Measurements from ENCODE around the gene SLC43A3. TPM values are rescaled to one million over a fixed set of nuclear protein-coding genes. Genes with fewer than 3 reads are reported as not detected.
A peak's percentile ranks its signal among the peaks of the same experiment; 100 is the strongest.

The SLC43A3 gene
- total and polyA plus RNA-seq, 9 of the 15 experiments (the other 6 are each of a cell fraction or from before 2014, with no cell fraction given): 63.7 to 281 (median 139) TPM

- Histone ChIP-seq H3K9ac (ENCODE audit: insufficient read depth in 1 of 2, low read depth in 2 of 2, low read length in 2 of 2) (no peak overlapping the region), H3K36me3 (ENCODE audit: control insufficient read depth, insufficient read depth, low read length) (peaks cover 22% of the 10 kb centered on the region), H2AFZ (ENCODE audit: low read depth, low read length) (no peak overlapping the region), H3K9me3 (replicated peaks; ENCODE audit: control insufficient read depth, insufficient read depth, low read depth, low read length) (no peaks in the 10 kb centered on the region), H3K4me2 (ENCODE audit: insufficient read depth, low read length) (peak overlapping the region; percentile 26; the same call in 1 of the 2 replicates), H3K9me1 (ENCODE audit: control insufficient read depth, insufficient read depth, low read length) (no peaks in the 10 kb centered on the region), H4K20me1 (replicated peaks; ENCODE audit: control insufficient read depth, insufficient read depth, low read length) (no peaks in the 10 kb centered on the region), H3K4me1 (replicated peaks in 1 of 2; ENCODE audit: control insufficient read depth in 2 of 2, insufficient read depth in 2 of 2, low read length in 2 of 2) (peaks cover 19 to 32% of the 10 kb centered on the region in 2 experiments; a peak in 4 of 5 replicates), H3K27ac (ENCODE audit: extremely low read depth, low read depth, low read length) (peak overlapping the region; percentile 27; the same call in 1 of the 3 replicates), H3K4me3 (no peak overlapping the region), H3K79me2 (ENCODE audit: control insufficient read depth, insufficient read depth, low read length) (no peaks in the 10 kb centered on the region), H3K27me3 (ENCODE audit: control insufficient read depth in 2 of 2, insufficient read depth in 2 of 2, low read length in 2 of 2) (no peaks in the 10 kb centered on the region; a peak in 1 of 5 replicates)
- in situ Hi-C loops (cut with MboI): no loop called here
- peak; percentile 65 to 80 (median 70) for DNase-seq (ENCODE audit: extremely low read depth in 1 of 4, low spot score in 3 of 4)
- ATAC-seq: peak; percentile 64
- FAIRE-seq: peak; percentile 82
- CTCF ChIA-PET (ENCODE audit: low intra/inter-chr PET ratio): no interaction called here
- POLR2A ChIA-PET: interaction anchor here (1.0 to 2.8 kb wide), 5 partner anchors 9 to 32 kb away, joined by 3 to 18 read pairs (median 5); no protein-coding TSS in a partner anchor
- no TSS peak for BruUV-seq (replicated peaks)
- intact Hi-C loops (cut with micrococcal nuclease): loop anchor here (2.0 kb wide), 2 partner anchors 22 to 44 kb away; no protein-coding TSS in a partner anchor
- WGBS (ENCODE audit: insufficient coverage, low coverage, missing lambda C conversion rate): 13% methylated on average over 6 of the region's 6 CpGs
- TF ChIP-seq NCOA1 (IDR thresholded peaks at IDR 0.05; ENCODE audit: low read depth) (peak; percentile 30; the same call in 1 of the 2 replicates), CTCF (IDR thresholded peaks at IDR 0.05 in 2 of 3, conservative IDR thresholded peaks at IDR 0.05 in 1 of 3; ENCODE audit: insufficient read depth in 2 of 3, low read depth in 1 of 3, low read length in 3 of 3) (peak in 1 of 3 experiments; percentile 48; a peak in 2 of 6 replicates), NR4A1 (CRISPR knock-in tag; IDR thresholded peaks at IDR 0.05) (no peak), NR4A1 (tag; IDR thresholded peaks at IDR 0.05) (0 out of 2 replicates have a peak, but pooled peaks have one; percentile 18), ATF2 (CRISPR knock-in tag; IDR thresholded peaks at IDR 0.05) (0 out of 2 replicates have a peak, but pooled peaks have one; percentile 49), TFAP4 (CRISPR knock-in tag; IDR thresholded peaks at IDR 0.05; ENCODE audit: borderline replicate concordance) (0 out of 2 replicates have a peak, but pooled peaks have one; percentile 3), ZNF696 (CRISPR knock-in tag; conservative IDR thresholded peaks at IDR 0.05) (no peak), TAL1 (IDR thresholded peaks at IDR 0.05) (peak; percentile 90), KHSRP (IDR thresholded peaks at IDR 0.05) (peak; percentile 45; the same call in 1 of the 2 replicates), ZMIZ1 (IDR thresholded peaks at IDR 0.05; ENCODE audit: low read depth in 2 of 2, low read length in 2 of 2) (peak in 1 of 2 experiments; percentile 45; a peak in 1 of 4 replicates), SMAD1 (IDR thresholded peaks at IDR 0.05; ENCODE audit: low read depth, low read length, partially characterized antibody) (no peak)
These were observed 24.5 kb downstream of the SLC43A3 start for GRCh38 chr11:57402188-57403002.

Data from K562 (cell line).